DMS 273 (cell line): ENCODE data around the gene FAM136A.
"Not testable (repeated sequence)": the region's sequence is repeated elsewhere in the genome, so short reads cannot be mapped to it uniquely, and the experiment has no call there.

Experiments
- DNase-seq: peaks from one replicate; lab custom pipeline; 2025; ENCODE audit not compliant: unreplicated experiment; lab: John Stamatoyannopoulos, UW

FAM136A gene

DNA sequence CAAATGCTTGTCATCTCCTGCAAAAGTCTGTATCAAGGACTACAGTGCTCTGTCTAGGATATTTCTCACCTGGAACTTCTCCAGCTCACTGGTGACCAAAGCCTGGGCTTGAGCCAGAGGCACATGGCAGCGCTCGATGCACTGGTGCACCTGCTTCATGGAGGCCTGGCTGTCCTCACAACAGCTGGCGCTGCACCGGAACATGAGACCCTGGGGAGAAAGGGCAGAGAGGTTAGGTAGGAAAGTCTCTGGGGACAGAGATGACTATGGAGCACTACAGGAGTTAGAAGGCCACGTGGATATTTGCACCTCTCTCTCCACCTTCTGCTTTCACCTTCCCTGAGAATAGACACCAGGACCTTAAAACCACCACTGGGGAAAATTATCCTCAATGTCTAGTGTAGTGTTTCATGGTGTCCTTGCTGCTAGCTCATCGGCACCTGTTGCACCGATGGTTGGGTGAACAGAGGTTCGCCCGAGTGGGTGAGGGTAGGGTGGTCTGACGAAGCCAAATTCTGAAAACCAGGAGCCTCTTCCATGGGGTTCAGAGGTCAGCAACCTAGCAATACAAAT, 1.0 kb downstream of the FAM136A start:
- peak; percentile 53 for DNase-seq

DNA sequence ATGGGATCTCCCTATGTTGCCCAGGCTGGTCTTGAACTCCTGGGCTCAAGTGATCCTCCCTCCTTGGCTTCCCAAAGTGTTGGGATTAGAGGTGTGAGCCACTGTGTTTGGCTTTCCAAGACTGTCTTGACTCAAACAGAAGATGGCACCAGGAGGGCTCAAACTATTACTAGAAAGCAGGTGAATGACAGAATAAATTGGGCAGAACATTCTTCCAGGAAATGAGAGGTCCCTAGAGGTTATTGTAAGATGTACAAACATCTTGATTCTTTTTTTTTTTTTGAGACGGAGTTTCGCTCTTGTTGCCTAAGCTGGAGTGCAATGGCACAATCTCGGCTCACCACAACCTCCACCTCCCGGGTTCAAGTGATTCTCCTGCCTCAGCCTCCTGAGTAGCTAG, 4.0 kb downstream of the FAM136A start:
- not testable (repeated sequence) for DNase-seq

DNA sequence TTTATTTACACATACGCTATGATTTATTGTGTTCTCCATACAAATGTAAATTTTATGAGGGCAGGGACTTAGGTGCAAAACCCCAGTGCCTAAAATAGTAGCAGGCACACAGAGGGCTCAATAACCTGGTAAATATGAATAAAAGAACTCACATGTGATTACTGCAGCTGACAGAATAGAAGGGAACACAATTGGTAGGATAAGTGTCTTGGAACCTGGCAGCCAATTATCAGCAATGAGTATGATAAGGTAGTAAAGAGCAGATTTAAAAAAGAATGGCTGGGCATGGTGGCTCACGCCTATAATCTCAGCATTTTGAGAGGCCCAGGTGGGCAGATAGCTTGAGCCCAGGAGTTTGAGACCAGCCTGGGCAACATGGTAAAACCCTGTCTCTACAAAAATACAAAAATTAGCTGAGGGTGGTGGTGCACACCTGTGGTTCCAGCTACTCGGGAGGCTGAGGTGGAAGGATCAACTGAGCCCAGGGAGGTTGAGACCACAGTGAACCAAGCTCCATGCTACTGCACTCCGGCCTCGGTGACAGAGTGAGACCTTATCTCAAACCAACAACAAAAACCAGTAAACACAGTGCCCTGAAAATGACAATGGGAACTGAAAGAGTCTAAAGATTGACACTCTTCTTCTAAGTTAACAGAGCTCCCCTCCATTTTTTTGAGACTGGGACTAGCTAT, 18.2 kb downstream of the FAM136A start:
- DNase-seq: no peak

DNA sequence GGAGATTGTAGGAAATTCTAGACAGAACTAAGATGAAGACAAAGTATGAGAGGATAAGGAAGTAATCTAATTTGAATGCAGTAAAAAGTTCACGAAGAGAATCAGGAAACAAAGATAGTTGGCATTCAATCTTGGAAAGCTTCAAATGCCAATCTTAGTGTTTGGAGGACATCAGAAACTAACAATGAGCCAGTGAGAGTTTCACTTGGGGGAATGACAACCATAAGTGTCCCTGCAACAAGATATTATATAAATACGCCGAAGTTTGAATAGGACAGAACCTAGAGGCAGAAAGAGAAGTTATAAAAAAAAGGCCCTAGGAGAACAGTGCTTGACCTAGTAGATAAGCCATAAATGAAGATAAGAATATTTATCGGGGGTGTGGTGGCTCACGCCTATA, 19.4 kb downstream of the FAM136A start:
- DNase-seq: no peak

DNA sequence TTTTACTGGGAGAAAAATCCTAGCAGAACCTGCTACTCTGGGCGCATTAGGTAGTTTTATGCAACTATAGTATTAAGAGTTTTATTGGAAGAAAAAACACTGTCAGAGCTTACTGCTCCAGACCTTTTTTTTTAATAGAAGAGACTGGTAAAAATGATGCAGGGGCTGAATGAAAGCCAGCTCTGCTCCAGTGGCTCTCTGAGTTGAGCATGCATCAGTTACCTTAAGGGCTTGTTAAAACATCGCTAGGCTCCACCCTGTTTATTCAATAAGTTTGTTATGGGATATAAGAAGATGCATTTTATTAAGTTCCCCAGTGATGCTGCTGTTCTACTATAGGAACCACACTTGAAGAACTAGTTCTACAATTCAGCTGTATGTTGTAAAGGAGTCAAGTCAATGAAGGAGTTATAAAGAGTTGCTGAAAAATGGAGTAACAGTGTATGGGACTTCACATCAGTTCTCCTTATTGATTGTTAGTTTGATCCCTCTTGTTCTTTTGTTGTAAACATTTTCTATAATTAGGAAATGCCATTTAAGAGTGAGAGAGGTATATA, 21.5 kb downstream of the FAM136A start:
- no peak for DNase-seq

DNA sequence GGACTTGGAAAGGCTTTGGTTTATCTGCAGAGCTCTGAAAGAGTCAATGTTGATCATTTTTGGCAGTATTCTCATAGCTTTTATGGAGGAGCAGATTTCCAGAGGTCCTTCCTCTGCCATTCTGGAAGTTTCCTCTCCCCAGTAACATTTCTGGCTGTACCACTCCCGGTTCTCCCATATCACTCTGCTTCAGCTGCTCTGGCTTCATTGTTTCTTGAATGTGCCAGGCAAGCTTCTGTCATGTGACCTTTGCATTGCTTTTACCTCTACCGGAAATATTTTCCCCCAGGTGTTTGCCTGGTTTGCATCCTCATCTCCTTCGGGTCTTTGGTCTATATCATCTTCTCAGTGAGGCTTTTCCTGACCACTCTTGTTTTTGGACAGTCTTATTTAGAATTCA, 31.5 kb downstream of the FAM136A start:
- DNase-seq: no peak

DNA sequence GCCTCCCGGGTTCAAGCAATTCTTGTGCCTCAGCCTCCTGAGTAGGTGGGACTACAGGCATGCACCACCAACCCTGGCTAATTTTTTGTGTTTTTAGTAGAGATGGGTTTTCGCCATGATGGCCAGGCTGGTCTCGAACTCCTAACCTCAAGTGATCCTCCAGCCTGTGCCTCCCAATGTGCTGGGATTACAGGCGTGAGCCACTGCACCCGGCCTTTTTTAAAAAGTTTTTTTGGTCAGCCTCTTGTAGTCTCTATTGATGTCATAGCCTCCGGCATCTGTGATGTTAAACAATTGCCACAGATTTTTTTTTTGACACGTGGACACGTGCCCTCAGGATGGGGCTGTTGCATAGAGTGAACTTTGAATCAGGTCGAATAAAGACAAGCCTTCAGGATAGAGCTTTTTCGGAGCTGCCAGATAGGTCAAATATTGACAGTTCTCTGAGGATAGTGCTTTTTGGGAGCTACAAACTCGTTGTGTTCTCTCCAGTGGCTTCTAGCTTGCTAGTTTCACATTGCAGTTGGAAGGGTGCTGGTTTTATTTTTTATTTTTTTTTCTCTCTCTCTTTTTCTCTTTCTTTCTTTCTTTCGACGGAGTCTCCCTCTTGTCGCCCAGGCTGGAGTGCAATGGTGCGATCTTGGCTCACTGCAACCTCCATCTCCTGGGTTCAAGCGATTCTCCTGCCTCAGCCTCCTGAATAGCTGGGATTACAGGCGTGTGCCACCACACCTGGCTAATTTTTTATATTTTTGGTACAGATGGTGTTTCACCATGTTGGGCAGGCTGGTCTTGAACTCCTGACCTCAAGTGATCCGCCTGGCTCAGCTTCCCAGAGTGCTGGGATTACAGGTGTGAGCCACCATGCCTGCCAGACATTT, 32.2 kb downstream of the FAM136A start:
- not testable (repeated sequence) for DNase-seq

DNA sequence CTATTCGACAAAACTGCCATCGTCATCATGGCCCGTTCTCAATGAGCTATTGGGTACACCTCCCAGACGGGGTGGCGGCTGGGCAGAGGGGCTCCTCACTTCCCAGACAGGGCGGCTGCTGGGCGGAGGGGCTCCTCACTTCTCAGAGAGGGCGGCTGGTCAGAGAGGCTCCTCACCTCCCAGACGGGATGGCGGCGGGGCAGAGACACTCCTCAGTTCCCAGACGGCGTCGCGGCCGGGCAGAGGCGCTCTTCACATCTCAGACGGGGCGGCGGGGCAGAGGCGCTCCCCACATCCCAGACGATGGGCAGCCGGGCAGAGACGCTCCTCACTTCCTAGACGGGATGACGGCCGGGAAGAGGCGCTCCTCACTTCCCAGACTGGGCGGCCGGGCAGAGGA, 34.9 kb downstream of the FAM136A start:
- DNase-seq: not testable (repeated sequence)

DNA sequence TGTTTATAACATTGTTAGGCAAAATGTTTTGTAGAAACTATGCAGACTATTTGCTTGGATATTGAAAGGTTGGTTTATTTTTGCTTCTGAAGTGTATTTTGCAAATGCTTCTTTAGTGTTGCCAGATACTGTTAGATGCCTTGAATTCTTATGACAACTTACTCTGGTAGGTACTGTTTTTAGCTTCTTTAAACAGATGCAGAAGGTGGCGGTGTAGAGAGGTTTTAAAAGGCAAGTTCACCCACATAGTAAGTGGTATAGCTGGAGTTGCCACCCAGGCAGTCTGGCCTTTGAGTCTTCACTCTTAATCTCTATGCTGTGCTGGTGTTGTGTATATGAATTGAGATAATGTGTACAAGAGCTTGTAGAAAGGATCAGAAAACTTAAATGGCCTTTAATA, 40.4 kb downstream of the FAM136A start:
- peak; percentile 20 for DNase-seq

DNA sequence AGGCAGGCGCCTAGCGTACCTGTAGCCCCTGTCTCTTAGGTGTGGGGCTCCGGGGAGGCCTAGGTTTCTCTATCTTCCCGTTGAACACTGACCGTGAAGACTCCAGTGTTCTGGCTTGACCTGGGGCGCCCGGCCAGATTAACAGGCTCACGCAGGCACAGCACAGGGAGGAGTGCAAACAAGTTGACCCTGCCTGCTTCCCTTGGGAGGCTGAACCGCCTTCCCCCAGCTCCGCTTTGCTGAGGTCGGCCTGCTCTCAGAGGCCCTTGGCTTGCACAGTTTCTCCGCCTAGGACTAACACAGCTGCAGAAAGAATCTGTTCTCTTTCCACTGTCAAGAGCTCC, 43.4 kb downstream of the FAM136A start:
- DNase-seq: peak; percentile 51

DNA sequence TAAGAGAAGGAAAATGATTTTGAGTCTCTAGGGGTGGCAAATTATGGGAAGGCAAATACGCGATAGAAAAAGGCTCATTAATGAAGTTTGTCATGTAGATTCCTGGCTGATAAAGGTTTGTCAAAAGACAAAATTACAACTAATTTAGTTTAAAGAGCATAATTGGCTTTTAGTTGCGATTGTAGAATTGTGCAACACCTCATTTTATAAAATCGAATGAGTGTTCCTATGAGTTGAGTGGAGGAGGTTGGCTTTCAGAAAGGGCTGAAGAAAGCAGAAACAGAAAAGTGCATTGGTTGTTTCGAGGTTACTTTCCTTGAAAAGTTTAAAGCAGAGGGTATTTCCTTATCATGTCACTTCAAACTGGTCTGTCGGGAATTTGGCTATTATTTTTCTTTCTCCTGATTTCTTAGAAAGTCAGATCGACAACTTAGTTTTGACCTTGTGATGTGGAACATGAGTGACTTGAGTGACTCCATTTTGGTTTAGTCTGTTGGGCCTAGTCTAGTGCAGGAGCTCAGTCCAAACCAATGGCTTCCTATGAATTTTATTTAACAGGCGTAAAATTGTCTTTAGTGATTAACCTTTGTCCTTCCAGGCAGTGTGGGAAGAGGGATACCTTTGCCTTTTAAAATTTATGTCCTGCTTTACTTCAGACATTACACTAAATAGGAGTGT, 46.1 kb downstream of the FAM136A start:
- DNase-seq: no peak

DNA sequence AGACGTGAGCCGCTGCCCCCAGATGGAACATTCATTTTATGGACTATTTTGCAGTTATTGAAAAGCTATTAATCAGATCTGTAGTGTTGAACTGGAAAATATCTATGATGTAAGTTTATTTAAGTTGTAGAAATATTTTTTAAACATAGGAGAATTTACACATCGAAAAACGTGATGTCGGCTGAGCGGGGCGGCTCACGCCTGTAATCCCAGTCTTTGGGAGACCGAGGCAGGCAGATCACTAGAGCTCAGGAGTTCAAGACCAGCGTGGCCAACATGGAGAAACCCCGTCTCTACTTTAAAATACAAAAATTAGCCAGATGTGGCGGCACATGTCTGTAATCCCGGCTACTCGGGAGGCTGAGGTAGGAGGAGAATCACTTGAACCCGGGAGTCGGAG, 51.4 kb downstream of the FAM136A start:
- no peak for DNase-seq

DNA sequence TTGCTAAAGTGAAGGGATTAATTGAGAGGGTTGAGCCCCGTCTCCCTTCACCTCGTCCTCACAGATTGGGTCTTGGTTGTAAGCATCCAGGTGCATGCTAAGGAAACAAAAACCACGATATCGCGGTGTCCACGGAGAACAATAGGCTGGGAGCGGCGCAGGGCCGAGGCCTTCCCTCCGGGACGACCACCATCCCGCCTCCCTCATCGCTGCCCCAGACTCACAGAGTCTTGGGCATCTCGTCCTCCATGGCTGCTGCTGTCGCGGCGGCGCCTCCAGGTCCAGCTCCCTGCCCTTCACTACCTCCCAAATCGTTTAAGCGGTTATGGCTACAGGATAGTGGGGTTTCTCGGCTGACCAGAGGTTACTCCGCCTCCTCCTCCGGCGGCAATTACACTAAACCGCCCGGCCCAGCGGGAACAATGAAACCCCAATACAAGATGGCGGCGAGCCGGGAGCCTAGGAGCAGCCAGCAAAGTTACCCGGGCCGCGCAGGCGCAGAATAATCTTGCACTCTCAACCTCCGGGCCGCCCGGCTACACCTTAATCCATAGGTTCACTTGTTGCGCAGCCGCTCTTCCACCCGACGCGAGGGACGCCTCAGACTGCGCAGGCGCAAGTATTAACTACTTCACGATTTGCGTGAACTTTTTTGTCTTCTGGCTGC, 53.6 kb downstream of the FAM136A start, which contains the start of gene TIA1:
TSS of gene TIA1 (minus strand) at position 448 of the 667 bp plus-strand sequence. CDS start at position 250, 198 bp downstream.
- DNase-seq: peak; percentile 99

DNA sequence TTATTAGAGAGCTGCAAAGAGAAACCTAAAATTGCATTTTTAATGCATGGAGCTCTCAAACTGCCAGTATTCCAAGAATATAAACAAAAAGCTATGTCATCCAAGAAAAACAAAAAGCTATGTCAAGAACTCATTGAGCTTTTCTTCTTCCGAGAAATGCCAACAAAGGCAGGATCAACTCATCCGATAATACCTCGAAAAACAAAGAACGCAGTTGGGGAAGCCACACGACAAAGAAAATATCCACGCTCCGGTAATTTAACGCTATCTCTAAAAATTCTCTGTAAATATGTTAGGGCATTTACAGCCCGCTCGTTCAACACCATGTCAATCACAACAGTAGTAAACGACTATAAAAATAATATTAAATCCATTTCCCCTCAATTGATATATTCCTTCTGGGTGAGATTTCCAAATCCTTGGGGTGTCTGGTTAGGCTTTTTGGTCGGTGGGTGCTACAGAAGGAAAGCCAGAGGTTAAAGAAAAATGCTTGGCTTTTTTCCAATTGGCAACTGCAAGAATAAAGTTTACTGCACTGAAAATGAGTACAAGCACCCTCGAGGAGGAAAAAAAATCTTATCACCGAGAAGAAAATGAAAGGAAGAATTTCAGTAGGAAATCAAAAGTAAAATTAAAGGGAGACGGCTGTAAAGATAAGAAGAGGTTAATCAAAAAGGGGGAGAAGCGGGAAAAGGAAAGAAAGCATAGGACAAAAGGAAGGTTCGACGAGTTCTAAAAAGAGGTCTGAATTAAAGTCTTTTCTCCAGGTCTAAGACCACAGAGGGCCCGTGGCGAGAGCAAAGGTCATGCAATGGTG, 54.3 kb downstream of the FAM136A start:
- DNase-seq: peak; percentile 66
